T1000 (cell line): ENCODE data around the gene FAM222A.
"Not testable (repeated sequence)": the region's sequence is repeated elsewhere in the genome, so short reads cannot be mapped to it uniquely, and the experiment has no call there.

Experiments used
- DNase-seq: peaks from one replicate; lab custom pipeline; 2025; ENCODE audit warnings: mixed read lengths; lab: John Stamatoyannopoulos, UW

Gene FAM222A

DNA sequence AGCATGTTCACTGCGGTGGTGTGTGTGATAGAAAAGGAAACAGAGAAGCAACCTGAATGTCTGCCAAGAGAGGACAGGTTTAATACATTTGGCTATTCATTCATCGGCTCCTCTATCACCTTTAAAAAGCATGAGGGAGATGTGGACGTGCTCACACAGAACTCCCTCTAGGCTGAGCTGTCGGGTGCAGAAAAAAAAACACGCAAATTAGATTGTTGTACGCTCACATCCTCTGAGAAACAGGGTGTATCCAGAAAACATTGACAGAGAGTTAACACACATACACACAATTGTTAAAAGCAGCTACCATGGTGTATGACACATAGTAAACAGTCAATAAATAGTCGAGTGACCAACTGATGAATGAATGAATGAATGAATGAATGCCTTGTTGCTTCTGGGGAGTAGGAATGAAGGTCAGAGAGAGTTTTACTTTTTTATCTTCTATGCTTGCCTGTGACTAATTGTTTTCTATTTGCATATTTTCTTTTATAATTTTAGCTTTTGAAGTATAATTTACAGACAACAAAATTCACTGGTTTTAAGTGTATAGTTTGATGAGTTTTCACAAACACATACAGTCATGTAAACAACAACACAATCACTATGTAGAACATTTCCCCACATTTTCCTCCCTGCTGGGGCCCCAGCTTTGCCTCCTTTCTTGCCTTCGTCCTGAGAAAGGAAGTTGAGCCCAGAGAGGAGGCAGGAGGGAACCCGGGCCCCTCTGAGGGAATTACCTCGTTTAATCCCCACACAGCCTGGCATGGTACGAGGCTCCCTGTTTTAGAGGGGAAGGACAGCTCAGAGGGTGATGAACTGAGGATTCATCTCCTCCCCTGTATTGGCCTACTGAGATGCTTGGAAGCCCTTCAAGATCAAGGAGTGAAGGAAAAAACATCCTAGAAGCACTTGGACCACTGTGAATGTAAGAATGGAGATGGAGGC, 19.7 kb upstream of the FAM222A start:
- DNase-seq: no peak

DNA sequence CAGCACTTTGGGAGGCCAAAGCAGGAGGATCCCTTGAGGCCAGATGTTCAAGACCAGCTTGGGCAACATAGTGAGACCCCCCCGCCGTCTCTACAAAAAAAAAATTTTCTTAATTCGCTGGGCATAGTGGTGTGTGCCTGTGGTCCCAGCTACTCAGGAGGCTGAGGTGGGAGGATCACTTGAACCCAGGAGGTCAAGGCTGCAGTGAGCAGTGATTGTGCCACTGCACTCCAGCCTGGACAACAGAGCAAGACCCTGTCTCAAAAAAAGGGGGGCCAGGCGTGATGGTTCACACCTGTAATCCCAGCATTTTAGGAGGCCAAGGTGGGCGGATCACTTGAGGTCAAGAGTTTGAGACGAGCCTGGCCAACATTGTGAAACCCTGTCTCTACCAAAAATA, 19.0 kb upstream of the FAM222A start:
- not testable (repeated sequence) for DNase-seq

DNA sequence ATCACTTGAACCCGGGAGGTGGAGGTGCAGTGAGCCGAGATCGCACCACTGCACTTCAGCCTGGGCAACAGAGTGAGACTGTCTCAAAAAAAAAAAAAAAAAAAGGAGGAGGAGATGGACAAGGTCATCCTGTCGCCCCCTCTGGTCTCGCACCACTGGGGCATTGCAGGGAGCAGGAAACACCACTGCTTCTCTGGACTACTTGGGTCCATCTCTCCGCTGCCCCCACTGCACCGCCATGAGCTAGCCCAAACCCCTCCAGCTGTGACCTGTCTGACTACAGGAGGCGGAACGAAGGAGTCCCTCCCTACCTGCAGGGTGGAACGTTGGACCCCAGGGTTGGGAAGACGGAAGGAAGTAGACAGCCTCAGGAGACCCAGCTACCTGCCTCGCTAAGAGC, 18.2 kb upstream of the FAM222A start:
- DNase-seq: no peak

DNA sequence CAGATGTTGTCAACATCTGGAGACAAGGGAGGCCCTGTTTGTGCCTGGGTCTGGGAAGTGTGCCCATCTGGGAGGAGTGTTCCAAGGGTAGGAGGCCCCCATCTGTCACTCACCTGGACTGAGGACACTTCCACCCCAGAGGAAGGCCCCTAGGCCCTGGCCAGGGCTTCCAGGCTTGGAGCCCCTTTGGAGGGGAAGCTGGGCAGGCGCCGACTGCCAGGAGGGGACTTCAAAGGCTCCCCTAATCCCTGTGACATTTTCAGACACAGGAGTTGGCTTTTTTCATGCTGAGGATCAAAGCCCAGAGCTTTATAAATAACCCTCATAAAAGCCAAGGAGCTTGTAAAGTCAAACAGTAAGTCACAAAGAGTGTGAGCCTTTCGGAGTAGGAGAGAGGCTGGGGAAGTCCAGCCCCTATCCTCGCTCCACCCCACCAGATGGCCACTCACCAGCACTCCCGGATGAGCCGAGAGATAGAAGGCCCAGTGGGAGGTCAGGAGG, 17.6 kb upstream of the FAM222A start:
- no peak for DNase-seq

DNA sequence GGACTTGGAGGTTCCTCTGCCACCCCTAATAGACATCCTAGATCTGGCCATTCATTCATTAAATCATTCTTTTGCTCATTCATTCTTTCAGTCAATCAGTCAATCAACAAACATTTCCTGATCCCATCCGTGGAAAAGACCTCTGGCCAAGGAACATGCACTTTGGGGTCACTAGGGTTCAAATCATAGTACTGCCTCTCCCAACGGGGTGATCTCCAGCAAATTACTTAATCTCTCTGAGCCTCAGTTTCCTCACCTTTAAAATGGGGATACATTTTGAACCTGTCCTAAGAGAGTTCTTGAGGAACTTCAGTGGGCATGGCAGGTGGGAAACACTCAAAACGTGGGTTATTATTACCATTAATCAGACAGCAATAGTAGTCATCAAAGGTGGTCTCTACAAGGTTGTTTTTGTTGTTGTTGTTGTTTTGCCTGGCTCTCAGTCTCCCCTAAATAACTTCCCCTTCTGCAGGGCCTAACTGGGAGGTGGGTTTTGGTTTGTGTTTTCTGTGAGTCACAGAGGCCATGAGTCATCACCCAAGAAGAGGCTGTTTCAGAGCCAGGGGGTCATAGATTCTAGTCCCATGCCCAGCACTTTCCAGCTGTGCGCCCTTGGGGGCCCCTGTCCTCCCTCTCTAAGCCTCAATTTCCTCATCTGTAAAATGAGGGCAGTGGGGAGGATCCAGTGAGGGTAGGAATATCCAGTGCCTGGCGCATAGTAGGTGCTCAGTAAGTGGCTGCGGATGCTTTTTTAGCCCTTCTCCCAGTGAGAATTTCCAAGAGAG, 16.9 kb upstream of the FAM222A start:
- DNase-seq: no peak

DNA sequence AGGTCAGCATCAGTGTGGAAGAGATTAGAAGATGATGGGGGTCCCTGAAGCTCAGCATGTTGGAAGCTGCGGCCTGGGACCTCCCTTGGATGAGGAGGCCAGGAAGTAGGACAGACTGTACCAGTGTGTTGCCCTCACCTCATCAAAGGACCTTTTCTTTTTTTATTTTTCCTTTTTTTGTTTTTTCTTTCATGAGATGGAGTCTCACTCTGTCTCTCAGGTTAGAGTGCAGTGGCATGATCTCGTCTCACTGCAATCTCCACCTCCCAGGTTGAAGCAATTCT, 16.4 kb upstream of the FAM222A start:
- DNase-seq: no peak

DNA sequence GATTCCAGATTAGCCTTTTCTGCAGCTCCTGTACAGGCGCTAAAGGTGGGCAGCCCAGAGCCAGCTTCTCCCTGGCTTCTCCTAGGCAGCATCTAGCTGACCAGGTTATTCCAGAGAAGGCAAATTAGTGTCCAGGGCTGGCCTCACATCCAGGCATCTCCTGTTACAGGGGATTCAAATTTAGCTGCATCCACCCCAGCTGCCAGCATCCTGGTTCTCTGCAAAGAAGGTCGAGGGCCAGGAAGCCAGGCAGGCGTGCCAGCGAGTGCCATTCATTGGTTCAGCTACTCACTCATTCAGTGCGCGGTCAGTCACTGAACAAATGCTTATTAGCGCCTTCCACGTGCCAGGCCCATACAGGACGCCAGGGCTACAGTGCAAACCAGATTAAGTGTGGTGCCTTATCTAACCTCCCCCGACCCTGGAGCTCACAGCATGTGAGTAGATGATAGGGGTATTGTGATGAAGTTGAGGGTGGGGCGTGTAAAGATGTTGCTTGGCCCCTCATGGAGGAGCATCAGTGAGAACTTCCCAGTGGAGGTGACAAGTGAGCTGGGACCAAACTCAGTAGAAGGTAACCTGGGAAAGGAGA, 15.7 kb upstream of the FAM222A start:
- DNase-seq: no peak

DNA sequence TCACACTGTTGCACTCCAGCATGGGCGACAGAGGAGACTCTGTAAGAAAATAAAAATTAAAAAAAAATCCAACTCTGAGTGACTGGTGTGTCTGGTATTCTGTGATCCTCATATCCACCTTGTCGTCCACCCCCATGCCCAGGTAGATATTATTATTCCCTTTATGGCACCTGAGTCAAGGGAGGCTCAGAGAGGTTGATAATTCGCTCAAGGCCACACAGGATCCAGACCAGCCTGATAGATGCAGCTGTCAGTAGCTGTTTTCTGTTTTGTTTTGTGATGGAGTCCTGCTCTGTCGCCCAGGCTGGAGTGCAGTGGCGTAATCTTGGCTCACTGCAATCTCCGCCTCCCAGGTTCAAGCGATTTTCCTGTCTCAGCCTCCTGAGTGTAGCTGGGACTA, 14.8 kb upstream of the FAM222A start:
- no peak for DNase-seq

DNA sequence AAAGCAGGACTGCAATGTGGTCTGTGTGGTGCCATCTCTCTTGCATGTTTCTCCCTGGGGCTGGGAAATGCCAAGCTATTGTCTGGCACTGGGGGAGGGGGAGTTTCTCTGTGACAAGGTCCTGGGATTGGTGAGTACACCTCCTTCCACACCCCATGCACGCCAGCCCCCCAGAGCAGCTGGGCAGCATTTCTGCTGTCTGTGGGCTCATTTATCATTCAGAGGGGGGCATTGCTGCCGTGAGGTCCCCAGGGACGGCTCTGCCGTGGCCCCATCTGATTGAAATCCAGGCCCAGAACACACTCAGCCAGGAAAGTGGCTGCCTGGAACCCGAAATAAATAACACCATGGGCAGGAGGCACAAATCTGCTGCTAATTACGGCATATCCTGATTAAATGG, 12.6 kb upstream of the FAM222A start:
- no peak for DNase-seq

DNA sequence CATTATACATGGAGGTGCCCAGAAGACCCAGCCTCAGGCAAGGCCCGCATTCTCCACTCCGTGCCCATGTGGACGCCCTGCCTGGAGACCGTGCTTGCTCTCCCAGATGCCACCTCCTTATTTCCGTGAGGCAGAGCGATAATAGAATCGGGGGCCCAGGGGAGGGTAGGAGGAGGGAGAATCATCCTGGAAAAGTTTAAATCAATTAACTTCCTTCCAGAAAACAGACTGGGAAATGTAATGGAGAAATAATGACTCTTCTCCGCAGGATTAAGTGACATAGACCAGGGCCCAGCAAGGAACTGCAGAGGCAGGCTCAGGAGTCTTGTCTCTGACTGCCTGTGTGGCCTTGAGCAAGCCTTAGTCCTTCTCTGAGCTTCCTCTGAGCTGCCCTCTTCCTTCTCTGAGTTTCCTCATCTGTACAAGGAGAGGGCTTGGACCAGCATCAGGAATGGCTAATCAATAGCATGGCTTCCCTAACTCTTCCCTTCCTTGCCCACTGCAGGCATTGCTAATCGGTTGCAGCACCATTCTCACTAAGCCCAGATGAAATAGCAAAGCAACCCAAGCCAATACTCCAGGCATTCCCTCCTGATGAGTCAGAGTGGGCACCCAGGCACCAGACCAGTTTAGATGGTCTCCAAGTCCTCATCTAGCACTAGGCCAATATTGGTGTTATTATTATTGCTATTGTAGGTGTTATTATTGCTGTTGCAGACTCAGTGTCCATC, 11.3 kb upstream of the FAM222A start:
- no peak for DNase-seq

DNA sequence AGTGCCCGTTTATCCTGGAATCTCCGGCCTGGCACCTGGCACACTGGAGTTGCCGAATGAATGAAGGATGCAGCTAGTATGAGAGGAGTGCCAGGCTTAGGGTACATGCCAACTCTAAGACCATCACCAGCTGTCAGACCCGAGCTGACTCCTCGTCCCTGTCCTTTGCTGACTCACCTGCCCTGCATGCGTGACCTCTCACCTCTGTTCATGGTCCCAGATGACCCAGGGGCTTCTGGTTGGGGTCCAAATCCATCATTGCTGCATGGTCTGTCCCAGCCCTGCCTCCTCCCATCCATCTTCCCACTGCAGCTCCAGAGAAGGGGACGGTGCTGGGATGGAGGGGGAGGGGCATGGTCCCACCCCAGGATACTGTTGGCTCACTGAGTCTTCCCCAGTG, 9.9 kb upstream of the FAM222A start:
- DNase-seq: no peak

DNA sequence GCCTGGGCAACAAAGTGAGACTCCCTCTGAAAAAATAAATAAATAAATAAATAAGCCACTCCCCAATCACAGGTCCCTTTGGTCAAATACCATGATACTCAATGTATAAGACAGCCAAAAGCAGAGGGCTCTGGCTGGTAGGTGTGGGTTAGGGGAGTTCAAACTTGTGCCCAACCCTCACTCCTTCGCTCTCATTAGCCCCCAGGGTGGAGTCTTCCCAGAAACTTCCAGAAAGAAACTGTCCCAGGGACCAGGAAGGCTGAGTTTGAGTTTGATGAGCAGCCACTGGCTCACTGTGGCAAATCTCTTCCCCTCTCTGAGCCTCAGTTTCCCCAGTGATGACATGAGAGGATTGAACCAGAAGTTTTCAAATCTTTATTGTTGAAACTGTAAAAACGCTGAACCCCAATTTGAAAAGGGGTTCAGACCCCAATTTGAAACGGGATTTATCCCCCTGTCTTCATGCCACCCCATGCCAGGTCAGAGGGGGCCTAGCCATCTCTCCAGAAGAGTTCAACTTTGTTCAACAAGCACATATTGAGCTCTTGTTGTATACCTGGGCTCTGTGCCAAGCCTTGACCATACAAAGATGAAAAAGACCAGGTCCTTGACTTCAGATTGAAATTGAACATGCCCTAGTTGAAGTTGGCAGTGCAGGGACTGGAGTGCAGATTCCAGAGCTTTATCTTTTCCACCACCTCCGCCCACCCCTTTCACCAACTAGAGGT, 9.1 kb upstream of the FAM222A start:
- DNase-seq: no peak

DNA sequence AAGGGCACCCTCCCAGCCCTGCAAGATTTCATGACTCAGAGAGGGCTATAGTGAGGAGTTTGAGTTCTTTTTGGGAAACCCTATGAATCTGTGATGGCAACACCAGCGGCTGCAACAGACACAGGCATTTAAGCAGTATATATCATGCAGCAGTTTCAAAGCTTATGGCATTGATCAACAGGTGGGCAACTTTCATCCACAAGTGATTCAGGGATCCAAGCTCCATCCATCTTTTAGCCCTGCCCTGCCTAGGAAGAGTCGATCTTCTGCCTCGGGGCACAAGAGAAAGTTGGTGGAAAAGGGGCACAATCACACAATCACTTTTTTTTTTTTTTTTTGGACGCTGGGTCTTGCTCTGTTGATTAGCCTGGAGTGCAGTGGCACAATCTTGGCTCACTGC, 8.3 kb upstream of the FAM222A start:
- no peak for DNase-seq

DNA sequence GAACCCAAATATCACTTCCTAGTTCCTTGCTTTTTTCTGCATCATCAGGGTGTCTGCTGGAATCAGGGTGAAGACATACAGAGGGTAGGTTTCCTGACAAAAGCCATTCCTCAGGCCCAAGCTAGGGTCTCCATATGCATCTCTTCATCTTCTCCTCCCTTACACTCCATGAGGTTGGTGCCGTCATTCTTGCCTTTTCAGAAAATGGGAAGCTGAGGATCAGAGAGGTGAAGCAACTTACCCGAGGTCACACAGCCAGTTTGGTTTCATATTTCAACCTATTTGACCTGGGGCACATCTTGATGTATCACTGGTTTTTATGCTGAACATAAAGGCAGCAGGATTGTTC, 7.3 kb upstream of the FAM222A start:
- DNase-seq: no peak

DNA sequence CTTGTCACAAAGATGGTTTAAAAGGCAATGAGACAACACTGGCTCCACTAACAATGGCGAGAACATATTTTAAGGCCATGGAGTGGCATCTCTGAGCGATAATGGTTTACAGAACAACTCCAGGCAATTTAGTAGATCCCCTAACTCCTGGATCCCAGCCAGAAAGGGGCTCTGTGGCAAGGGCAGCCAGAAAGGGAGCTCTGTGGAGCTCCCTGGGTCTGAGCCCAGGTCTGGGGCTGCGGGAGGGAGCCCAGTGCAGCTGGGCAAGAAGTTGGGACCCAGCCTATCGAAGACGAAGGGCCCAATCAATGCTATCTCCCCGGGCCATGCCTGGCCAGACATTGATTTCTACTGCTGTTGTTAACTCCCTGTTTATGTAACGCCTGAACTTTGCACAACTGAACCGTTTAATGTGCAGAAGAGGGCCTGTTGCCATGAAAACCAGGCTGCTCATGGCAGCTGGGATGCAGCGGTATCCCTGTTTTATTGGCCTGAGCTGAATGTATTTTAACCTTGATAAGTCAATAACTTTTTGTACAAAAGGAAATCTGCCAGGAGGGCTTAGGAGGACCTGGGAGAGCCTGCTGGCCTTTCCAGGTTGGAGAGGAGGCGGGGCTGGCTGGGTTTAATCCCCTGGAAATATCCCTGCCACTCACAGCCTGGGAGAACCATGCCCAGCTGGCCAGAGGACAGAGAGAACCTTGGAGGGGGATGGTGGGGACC, 6.7 kb upstream of the FAM222A start:
- DNase-seq: no peak

DNA sequence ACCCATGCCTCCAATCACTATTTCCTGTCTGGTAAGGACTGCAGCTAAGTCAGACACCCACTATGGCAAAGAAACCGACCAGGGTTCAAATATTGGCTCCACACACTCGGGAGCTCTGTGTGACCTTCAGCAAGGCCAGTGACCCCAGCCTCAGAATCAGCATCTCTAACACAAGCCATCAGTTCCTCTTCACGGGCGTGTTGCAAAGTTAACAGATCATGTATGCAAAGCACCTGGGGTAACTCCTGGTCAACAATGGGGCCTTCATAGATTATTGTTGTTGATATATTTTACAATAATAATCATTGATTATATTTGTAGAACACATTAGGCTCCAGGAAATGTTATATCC, 6.2 kb upstream of the FAM222A start:
- DNase-seq: no peak

DNA sequence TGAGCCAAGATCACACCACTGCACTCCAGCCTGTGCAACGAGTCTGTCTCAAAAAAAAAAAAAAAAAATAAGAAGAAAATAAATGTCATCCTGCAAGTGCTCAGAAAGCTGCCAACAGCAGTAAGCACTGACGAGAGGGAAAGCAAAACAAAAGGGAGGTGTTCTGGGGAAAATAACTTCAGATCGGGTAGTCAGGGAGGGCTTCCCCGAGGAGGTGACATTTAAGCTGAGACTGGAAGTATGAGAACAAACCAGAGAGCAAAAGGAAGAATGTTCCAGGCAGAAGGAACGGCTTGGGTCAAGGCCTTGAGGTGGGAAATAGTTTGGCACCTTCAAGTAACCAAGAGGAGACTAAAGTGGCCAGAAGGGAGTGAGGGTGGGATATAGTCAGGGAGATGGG, 4.7 kb upstream of the FAM222A start:
- DNase-seq: no peak

DNA sequence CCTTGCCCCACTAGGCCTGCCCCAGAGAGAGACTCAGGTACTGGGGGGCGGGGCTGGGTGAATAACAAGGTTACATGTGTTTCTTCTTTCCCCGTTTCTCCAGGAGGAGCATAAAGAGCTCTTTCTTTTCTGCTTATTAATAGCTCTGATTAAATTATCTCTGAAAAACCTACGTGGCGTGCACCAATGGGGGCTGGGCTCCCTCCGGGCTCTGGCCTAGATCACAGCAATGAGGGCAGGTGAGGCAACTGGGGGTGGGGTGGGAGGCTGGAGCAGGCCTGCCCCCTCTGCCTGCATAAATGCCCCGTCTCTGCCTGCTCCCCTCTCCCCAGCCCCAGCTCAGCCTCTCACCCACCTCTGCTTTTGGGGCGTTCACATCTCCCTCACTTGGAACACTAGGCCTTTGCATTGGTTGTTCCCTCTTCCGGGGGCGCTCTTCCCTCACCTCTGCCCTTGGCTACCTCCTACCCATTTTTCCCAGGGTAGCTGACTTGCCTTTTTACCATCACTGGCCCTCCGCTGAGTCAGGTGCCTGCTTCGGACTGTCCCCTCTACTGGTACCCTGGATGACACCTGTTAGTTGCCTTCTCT, 4.1 kb upstream of the FAM222A start:
- DNase-seq: no peak

DNA sequence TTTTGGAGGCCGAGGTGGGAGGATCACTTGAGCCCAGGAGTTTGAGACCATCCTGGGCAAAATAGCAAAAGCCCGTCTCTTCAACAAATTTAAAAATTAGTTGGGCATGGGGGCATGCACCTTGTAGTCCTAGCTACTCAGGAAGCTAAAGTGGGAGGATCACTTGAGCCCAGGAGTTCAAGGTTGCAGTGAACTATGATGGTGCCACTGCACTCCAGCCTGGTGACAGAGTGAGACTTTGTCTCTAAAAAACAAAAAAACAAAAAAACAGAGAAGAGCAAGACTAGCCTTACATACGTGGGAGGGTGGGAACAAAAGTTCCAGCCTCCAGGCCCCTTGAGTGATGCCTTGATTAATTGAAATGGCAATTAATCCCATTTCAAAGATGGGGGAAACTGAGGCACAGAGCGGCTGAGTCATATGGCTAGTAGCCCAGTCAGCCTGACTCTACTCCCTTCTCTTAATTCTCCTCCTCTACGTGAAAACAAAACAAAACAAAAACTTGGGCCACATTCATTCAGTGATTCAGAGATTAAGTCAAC, 3.3 kb upstream of the FAM222A start:
- no peak for DNase-seq
